Measurements from ENCODE around the gene TTC22. TPM values are rescaled to one million over a fixed set of nuclear protein-coding genes. Genes with fewer than 3 reads are reported as not detected.
A peak's percentile ranks its signal among the peaks of the same experiment; 100 is the strongest.

Gene TTC22
- total and polyA plus RNA-seq, 2 of the 4 experiments (the other 2 are of a cell fraction), result not detected

DNA sequence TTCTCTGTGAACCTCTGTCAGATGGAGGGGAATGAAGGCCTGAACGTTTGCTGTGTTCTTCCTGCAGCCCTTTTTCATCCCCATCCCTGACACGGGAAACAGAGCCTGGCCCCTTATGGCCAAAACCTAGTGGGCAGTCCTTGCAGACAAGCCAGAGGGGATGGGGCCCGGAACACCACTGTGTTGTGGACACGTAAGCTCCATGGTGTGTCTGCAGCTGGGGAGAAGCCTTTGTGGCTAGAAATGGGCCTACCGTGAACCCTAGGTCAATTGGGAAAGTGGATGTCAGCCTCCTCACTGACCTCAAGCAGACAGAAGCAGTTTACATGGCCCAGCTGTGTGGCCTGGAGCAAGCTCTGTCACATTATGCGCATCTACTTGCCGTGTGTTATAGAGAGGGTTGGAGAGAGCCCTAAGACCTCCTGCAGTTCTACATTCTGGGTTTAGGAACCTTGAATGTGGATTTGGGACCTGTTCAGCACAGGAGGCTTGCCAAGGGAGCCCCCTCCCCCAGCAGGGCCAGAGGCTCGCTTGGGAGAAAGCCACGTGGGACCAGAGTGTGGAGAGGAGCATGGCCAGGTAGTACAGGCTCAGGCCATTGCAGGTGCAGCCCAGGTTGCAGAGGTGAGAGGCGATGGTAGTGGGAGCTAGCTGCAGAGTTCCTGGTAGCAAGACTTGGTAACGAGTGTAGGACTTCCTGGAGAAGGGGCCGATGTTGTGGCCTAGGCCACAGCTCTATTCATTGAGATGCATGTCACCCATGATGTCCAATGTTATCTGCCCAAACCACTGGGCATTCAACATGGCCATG lies 57.5 kb downstream of the TTC22 start:
- intact Hi-C loops (cut with micrococcal nuclease) (no loop called here), dilution Hi-C loops (cut with HindIII; ENCODE audit: low sequenced_read_pairs, unreplicated experiment) (no loop called here), in situ Hi-C loops (cut with MboI; ENCODE audit: low sequenced_read_pairs) (no loop called here)
- H2BK20ac ChIP-seq (ENCODE audit: low read depth, low read length), result no peak overlapping the region
- H3K23ac ChIP-seq (ENCODE audit: low read depth, low read length), result no peak overlapping the region
- POLR2A ChIA-PET (ENCODE audit: unreplicated experiment), result no interaction called here
- 0 out of 2 replicates have a peak, but pooled peaks cover 3% of the 10 kb centered on the region for H4K20me1 ChIP-seq (ENCODE audit: insufficient read depth, low read length)
- H3K36me3 ChIP-seq (ENCODE audit: control insufficient read depth, insufficient read depth, low read length), result peaks cover 27% of the 10 kb centered on the region
- H3K27me3 ChIP-seq (ENCODE audit: control insufficient read depth, insufficient read depth, low read length), result peaks cover under 1% of the 10 kb centered on the region; the same call in 1 of the 2 replicates
- BruUV-seq (replicated peaks), result no TSS peak
- H3K18ac ChIP-seq (ENCODE audit: low read depth, low read length), result no peak overlapping the region
- no peak overlapping the region for H2BK15ac ChIP-seq (ENCODE audit: low read depth, low read length)
- H3K9me3 ChIP-seq (ENCODE audit: control insufficient read depth, insufficient read depth, low read length), result no peaks in the 10 kb centered on the region
- H3K14ac ChIP-seq (replicated peaks; ENCODE audit: low read depth, low read length), result no peak overlapping the region
- WGBS, 2 experiments (ENCODE audit: extremely low coverage in 2 of 2, insufficient read length in 1 of 2), result 93% methylated on average over 5 of the region's 12 CpGs; no CpG with 5 or more reads in 1 of the 2 experiments
- H2AK5ac ChIP-seq (ENCODE audit: low read depth, low read length), result no peak overlapping the region
- H3K4me2 ChIP-seq (ENCODE audit: low read depth, low read length), result no peak overlapping the region
- H3K79me1 ChIP-seq (ENCODE audit: low read depth in 1 of 2, low read length in 2 of 2), result 0 out of 4 replicates have a peak, but pooled peaks cover 0 to 3% of the 10 kb centered on the region in 2 experiments
- ATAC-seq (ENCODE audit: low read depth) (no peak), DNase-seq (no peak)
- H4K91ac ChIP-seq (ENCODE audit: insufficient read depth, low read depth, low read length), result no peak overlapping the region
- H3K56ac ChIP-seq (ENCODE audit: extremely low read depth, insufficient read depth, low read length), result no peak overlapping the region
- no peak overlapping the region for H3K4me3 ChIP-seq (ENCODE audit: insufficient read depth, low read depth, low read length)
- H3K9me1 ChIP-seq (ENCODE audit: insufficient read depth, low read length), result no peaks in the 10 kb centered on the region
- no peaks in the 10 kb centered on the region; the same call in 1 of the 2 replicates for H3K4me1 ChIP-seq (ENCODE audit: control insufficient read depth, insufficient read depth, low read length)
- H3K4ac ChIP-seq (ENCODE audit: low read depth, low read length), result no peak overlapping the region
- H2AK9ac ChIP-seq (replicated peaks; ENCODE audit: low read depth, low read length, poor library complexity), result peak overlapping the region; percentile 25
- H2BK5ac ChIP-seq (ENCODE audit: low read depth, low read length, poor library complexity, severe bottlenecking), result no peak overlapping the region
- CTCF ChIA-PET, result no interaction called here
- no peak overlapping the region for H4K5ac ChIP-seq (ENCODE audit: low read depth, low read length)
- no peak overlapping the region for H2BK120ac ChIP-seq (ENCODE audit: low read depth, low read length)
- no peak overlapping the region for H3K9ac ChIP-seq (ENCODE audit: low read depth, low read length)
- H4K8ac ChIP-seq (ENCODE audit: low read depth in 2 of 2, low read length in 2 of 2), result no peak overlapping the region
- no peak overlapping the region for H3K27ac ChIP-seq (ENCODE audit: insufficient read depth, low read length)
- no peak overlapping the region for H2AFZ ChIP-seq (replicated peaks; ENCODE audit: low read length, poor library complexity)
- no peak for TF ChIP-seq BHLHE40 (IDR thresholded peaks at IDR 0.05; ENCODE audit: low read depth, low read length)
- TF ChIP-seq MAZ (IDR thresholded peaks at IDR 0.05; ENCODE audit: borderline replicate concordance, low read depth, low read length), result no peak
- no peak for TF ChIP-seq MXI1 (IDR thresholded peaks at IDR 0.05; ENCODE audit: borderline replicate concordance, low read depth, low read length)
- no peak for TF ChIP-seq SMC3 (IDR thresholded peaks at IDR 0.05; ENCODE audit: low read depth, low read length)
- TF ChIP-seq RAD21 (IDR thresholded peaks at IDR 0.05; ENCODE audit: low read length), result no peak
- TF ChIP-seq, protein P1, sequence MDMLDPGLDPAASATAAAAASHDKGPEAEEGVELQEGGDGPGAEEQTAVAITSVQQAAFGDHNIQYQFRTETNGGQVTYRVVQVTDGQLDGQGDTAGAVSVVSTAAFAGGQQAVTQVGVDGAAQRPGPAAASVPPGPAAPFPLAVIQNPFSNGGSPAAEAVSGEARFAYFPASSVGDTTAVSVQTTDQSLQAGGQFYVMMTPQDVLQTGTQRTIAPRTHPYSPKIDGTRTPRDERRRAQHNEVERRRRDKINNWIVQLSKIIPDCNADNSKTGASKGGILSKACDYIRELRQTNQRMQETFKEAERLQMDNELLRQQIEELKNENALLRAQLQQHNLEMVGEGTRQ (IDR thresholded peaks at IDR 0.05; ENCODE audit: low read depth, low read length), result no peak
- no peak for TF ChIP-seq FOS (IDR thresholded peaks at IDR 0.05; ENCODE audit: low read depth, low read length)
- TF ChIP-seq, protein P2, sequence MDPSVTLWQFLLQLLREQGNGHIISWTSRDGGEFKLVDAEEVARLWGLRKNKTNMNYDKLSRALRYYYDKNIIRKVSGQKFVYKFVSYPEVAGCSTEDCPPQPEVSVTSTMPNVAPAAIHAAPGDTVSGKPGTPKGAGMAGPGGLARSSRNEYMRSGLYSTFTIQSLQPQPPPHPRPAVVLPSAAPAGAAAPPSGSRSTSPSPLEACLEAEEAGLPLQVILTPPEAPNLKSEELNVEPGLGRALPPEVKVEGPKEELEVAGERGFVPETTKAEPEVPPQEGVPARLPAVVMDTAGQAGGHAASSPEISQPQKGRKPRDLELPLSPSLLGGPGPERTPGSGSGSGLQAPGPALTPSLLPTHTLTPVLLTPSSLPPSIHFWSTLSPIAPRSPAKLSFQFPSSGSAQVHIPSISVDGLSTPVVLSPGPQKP (IDR thresholded peaks at IDR 0.05; ENCODE audit: borderline replicate concordance, low read depth, low read length), result no peak
- TF ChIP-seq RCOR1 (IDR thresholded peaks at IDR 0.05; ENCODE audit: insufficient replicate concordance, low read length), result no peak
- no peak for TF ChIP-seq CEBPB (IDR thresholded peaks at IDR 0.05; ENCODE audit: low read depth, low read length)
- no peak for TF ChIP-seq RFX5 (IDR thresholded peaks at IDR 0.05; ENCODE audit: low read depth, low read length)
- TF ChIP-seq POLR2A (IDR thresholded peaks at IDR 0.05; ENCODE audit: low read depth, low read length), result no peak
- TF ChIP-seq NFE2L2 (IDR thresholded peaks at IDR 0.05; ENCODE audit: low read depth, low read length), result no peak
- no peak for TF ChIP-seq CHD1 (IDR thresholded peaks at IDR 0.05; ENCODE audit: low read depth, low read length)
- TF ChIP-seq, protein P3, sequence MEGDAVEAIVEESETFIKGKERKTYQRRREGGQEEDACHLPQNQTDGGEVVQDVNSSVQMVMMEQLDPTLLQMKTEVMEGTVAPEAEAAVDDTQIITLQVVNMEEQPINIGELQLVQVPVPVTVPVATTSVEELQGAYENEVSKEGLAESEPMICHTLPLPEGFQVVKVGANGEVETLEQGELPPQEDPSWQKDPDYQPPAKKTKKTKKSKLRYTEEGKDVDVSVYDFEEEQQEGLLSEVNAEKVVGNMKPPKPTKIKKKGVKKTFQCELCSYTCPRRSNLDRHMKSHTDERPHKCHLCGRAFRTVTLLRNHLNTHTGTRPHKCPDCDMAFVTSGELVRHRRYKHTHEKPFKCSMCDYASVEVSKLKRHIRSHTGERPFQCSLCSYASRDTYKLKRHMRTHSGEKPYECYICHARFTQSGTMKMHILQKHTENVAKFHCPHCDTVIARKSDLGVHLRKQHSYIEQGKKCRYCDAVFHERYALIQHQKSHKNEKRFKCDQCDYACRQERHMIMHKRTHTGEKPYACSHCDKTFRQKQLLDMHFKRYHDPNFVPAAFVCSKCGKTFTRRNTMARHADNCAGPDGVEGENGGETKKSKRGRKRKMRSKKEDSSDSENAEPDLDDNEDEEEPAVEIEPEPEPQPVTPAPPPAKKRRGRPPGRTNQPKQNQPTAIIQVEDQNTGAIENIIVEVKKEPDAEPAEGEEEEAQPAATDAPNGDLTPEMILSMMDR (conservative IDR thresholded peaks at IDR 0.05; ENCODE audit: low read depth, low read length), result no peak

Data from IMR-90 (cell line).